MM.1S (cell line): Measurements from ENCODE around the gene MAML3.

Experiments
- EZH2 ChIP-seq: fragments of 300-600 bp; sonication (generic); optimal IDR thresholded peaks from 2 replicates; pipeline ENCODE3; 2017; ENCODE audit warnings: low read depth, mild to moderate bottlenecking, antibody characterized with exemption, low read length, mixed read lengths
- TF ChIP-seq, protein P1 (sequence below): fragments of 300-600 bp; sonication (generic); IDR thresholded peaks from 2 replicates; pipeline ENCODE4 v1.5.1; 2016; ENCODE audit warnings: antibody characterized with exemption, low read length, mixed read lengths

- TF ChIP-seq EZH2 = no peak
- TF ChIP-seq, protein P1, sequence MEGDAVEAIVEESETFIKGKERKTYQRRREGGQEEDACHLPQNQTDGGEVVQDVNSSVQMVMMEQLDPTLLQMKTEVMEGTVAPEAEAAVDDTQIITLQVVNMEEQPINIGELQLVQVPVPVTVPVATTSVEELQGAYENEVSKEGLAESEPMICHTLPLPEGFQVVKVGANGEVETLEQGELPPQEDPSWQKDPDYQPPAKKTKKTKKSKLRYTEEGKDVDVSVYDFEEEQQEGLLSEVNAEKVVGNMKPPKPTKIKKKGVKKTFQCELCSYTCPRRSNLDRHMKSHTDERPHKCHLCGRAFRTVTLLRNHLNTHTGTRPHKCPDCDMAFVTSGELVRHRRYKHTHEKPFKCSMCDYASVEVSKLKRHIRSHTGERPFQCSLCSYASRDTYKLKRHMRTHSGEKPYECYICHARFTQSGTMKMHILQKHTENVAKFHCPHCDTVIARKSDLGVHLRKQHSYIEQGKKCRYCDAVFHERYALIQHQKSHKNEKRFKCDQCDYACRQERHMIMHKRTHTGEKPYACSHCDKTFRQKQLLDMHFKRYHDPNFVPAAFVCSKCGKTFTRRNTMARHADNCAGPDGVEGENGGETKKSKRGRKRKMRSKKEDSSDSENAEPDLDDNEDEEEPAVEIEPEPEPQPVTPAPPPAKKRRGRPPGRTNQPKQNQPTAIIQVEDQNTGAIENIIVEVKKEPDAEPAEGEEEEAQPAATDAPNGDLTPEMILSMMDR = no peak
Measured at GRCh38 chr4:140106289-140106844, 47.6 kb downstream of the MAML3 start.
